ENCODE measurements around the gene LIMD2. TPM values are rescaled to one million over a fixed set of nuclear protein-coding genes. Genes with fewer than 3 reads are reported as not detected.

The LIMD2 gene
- total RNA-seq, 4 donors from 2014 or later = 3.8 to 23.2 (median 11.8) TPM

- no peaks in the 10 kb centered on the region for H3K9me3 ChIP-seq
- H3K27ac ChIP-seq = no peak overlapping the region
- no peak for DNase-seq
- H3K36me3 ChIP-seq = no peaks in the 10 kb centered on the region
- no peak for TF ChIP-seq POLR2A (IDR thresholded peaks at IDR 0.05)
- no peak for TF ChIP-seq CTCF (IDR thresholded peaks at IDR 0.05)
- no peaks in the 10 kb centered on the region for H3K27me3 ChIP-seq
- H3K4me3 ChIP-seq = no peak overlapping the region
- no peaks in the 10 kb centered on the region for H3K4me1 ChIP-seq
- intact Hi-C loops (cut with DNase I; ENCODE audit: low total_unique reads) = no loop called here
Observed at GRCh38 chr17:63709110-63709509, 9.2 kb upstream of the LIMD2 start.

GRCh38 chr17:63707151-63707550 lies 7.2 kb upstream of the LIMD2 start:
- Histone ChIP-seq H3K4me1 (no peaks in the 10 kb centered on the region), H3K36me3 (no peaks in the 10 kb centered on the region), H3K4me3 (no peak overlapping the region), H3K27ac (no peak overlapping the region), H3K9me3 (no peaks in the 10 kb centered on the region), H3K27me3 (no peaks in the 10 kb centered on the region)
- no peak for TF ChIP-seq CTCF (IDR thresholded peaks at IDR 0.05)
- TF ChIP-seq POLR2A (IDR thresholded peaks at IDR 0.05) = no peak
- intact Hi-C loops (cut with DNase I; ENCODE audit: low total_unique reads) = no loop called here
- DNase-seq = no peak

- TF ChIP-seq CTCF (IDR thresholded peaks at IDR 0.05) = no peak
- no peak overlapping the region for H3K27ac ChIP-seq
- H3K36me3 ChIP-seq = no peaks in the 10 kb centered on the region
- intact Hi-C loops (cut with DNase I; ENCODE audit: low total_unique reads) = no loop called here
- no peak for DNase-seq
- H3K9me3 ChIP-seq = no peaks in the 10 kb centered on the region
- H3K4me1 ChIP-seq = no peaks in the 10 kb centered on the region
- H3K27me3 ChIP-seq = no peaks in the 10 kb centered on the region
- no peak overlapping the region for H3K4me3 ChIP-seq
Observed at GRCh38 chr17:63706336-63707082, 6.6 kb upstream of the LIMD2 start.

- H3K4me3 ChIP-seq = no peak overlapping the region
- TF ChIP-seq CTCF (IDR thresholded peaks at IDR 0.05) (no peak), POLR2A (IDR thresholded peaks at IDR 0.05) (no peak)
- peaks cover 0 to 8% of the 10 kb centered on the region in 2 donors for H3K4me1 ChIP-seq
- H3K9me3 ChIP-seq = no peaks in the 10 kb centered on the region
- no peaks in the 10 kb centered on the region for H3K36me3 ChIP-seq
- H3K27ac ChIP-seq = no peak overlapping the region
- no peak for DNase-seq
- intact Hi-C loops (cut with DNase I; ENCODE audit: low total_unique reads) = no loop called here
- H3K27me3 ChIP-seq = no peaks in the 10 kb centered on the region
Observed at GRCh38 chr17:63705657-63706056, 5.7 kb upstream of the LIMD2 start.

GRCh38 chr17:63704836-63705235 lies 4.9 kb upstream of the LIMD2 start:
- H3K27me3 ChIP-seq = no peaks in the 10 kb centered on the region
- H3K36me3 ChIP-seq = no peaks in the 10 kb centered on the region
- no peak for DNase-seq
- intact Hi-C loops (cut with DNase I; ENCODE audit: low total_unique reads) = no loop called here
- no peaks in the 10 kb centered on the region for H3K9me3 ChIP-seq
- H3K27ac ChIP-seq = no peak overlapping the region
- H3K4me3 ChIP-seq = no peak overlapping the region
- TF ChIP-seq POLR2A (IDR thresholded peaks at IDR 0.05) = no peak
- no peak for TF ChIP-seq CTCF (IDR thresholded peaks at IDR 0.05)
- peaks cover 0 to 10% of the 10 kb centered on the region in 2 donors for H3K4me1 ChIP-seq
